DMS153 treated with DMSO at 0.1 percent for 48 hours (cell line): ENCODE data around the gene CAMTA1.

Source experiments
- DNase-seq: peaks from one replicate; lab custom pipeline; 2025; ENCODE audit not compliant: unreplicated experiment; lab: John Stamatoyannopoulos, UW

The CAMTA1 gene

DNA sequence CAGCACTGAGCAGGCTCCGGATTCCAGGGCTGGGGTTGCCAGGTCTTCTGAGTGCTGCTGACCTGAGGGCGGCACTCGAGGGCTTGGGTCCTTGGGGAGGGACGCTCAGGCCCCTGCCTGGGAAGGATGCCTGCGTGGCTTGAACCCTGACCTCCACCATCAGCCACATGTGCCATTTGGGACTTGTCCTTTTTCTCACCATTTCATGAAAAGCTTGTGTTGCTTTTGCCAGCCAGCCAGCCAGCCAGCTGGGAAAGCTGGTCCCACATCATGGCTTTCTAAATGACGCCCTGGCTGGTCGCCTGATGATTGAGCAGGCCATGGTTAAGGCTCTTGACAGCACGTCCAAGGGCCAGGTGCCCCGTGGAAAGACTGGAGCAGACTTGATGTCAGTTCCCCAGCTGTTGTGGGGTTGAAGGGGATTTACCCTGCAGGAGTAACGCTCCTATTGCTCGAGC lies 168.7 kb downstream of the CAMTA1 start:
- DNase-seq, result no peak

DNA sequence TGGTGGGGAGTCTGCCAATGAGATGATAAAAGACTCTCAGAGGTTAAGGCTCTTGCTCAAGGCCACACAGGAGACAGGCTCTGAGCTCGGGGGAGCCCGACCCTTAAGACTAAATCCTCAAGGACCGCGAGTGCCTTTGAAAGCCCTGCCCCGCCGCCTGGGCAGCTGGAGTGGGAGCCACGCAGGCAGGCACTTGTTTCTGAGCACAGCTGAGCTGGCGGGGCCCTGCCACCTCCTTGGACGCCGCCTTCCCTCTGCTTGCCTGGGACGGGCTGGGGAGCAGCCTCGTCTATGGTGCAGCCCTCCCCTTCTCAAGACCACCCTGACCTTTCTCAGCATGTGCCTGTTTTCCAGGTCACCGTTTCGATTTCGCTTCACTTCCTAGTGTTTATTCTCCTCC lies 169.3 kb downstream of the CAMTA1 start:
- no peak for DNase-seq

DNA sequence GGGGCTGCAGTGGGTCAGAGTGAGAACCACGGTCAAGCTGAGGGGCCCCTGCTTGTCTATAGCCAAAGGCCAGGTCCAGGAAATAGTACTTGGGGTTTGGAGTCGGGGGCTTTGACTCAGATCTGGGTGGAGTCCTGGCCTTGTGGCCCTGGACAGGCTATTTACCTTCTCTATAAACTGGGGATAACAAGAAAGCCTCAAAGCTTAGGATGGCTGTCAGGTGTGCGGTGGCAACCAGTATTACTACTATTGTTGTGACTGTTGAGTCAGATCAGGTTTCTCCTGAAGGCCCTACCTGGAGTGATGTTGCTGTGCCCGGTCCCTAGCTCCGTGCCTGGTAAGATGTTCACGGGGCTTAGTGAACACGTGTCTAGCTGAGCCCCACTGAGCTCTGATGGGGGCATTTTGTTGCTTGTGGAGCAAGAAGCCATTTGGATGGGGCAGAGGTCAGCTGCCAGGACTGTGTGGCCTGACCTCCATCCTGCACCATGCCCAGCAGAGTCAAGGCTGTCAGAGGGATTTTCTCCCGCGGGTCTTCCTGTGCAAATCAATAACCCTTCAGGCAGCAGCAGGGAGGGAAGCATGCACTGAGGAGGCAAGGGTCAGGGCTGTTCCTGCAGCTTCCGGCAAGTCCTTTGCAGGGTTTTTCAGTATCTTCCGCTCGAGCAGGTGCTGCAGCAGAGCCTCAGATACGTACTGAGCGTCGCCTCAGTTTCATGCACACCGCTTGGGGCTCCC lies 170.3 kb downstream of the CAMTA1 start:
- DNase-seq, result peak; percentile 51

GRCh38 chr1:6956488-6957159 lies 171.4 kb downstream of the CAMTA1 start:
- peak; percentile 27 for DNase-seq

- no peak for DNase-seq
These were observed 172.1 kb downstream of the CAMTA1 start for GRCh38 chr1:6957341-6957740.

DNA sequence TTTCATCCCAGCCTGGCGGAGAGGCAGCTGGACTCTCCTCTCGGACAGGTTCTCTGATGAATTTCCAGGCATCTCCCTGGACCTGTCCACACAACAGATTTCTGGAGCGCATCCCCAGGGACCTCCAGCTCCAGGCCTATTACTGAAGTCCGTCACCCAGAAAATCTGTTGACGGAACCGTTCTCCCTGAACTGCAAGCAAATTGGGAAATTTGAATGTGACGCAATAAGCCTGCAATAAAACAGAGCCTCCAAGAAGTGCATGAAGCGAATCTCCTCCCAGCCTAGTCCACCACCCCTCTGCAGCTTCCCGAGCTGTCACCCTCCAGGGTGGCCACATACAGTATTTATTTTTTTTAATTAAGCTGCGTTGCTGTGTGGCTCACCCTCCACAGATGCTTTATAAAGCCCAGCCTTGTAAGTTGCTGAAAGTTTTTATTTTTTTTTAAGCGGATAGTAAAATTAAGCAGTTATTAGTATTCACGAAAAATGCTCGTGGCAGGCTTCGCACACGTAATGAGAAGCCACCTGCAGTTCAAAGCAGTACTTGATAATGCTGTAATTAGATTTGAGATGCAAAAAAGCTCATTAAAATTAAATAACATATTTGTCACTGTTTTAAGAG lies 173.3 kb downstream of the CAMTA1 start:
- DNase-seq, result no peak

GRCh38 chr1:6959491-6959890 lies 174.2 kb downstream of the CAMTA1 start:
- no peak for DNase-seq

- DNase-seq, result no peak
These were observed 175.1 kb downstream of the CAMTA1 start for GRCh38 chr1:6960291-6960811.

GRCh38 chr1:6960860-6961259 lies 175.6 kb downstream of the CAMTA1 start:
- DNase-seq, result no peak

DNA sequence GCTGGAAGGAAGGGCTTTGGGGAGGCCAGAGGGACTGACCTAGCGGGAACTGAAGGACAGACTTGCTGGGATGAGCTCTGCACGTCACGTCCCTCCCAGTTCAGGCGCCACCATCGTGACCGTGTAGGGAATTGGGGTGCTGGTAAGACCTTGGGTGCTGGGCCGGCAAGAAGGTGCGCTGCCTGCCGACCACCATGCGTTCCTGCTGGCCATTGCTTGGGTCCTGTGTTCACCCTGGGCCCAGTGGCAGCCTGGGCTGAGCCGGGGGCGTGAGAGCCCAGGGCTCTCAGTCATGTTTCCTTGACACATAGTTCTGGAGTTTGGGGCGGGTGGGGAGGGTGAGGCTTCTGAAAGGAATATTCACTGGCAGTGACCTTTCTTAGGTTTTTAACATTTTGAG lies 176.0 kb downstream of the CAMTA1 start:
- no peak for DNase-seq

- no peak for DNase-seq
These were observed 176.7 kb downstream of the CAMTA1 start for GRCh38 chr1:6961905-6962477.

GRCh38 chr1:6962478-6962995 lies 177.3 kb downstream of the CAMTA1 start:
- DNase-seq, result peak; percentile 99

DNA sequence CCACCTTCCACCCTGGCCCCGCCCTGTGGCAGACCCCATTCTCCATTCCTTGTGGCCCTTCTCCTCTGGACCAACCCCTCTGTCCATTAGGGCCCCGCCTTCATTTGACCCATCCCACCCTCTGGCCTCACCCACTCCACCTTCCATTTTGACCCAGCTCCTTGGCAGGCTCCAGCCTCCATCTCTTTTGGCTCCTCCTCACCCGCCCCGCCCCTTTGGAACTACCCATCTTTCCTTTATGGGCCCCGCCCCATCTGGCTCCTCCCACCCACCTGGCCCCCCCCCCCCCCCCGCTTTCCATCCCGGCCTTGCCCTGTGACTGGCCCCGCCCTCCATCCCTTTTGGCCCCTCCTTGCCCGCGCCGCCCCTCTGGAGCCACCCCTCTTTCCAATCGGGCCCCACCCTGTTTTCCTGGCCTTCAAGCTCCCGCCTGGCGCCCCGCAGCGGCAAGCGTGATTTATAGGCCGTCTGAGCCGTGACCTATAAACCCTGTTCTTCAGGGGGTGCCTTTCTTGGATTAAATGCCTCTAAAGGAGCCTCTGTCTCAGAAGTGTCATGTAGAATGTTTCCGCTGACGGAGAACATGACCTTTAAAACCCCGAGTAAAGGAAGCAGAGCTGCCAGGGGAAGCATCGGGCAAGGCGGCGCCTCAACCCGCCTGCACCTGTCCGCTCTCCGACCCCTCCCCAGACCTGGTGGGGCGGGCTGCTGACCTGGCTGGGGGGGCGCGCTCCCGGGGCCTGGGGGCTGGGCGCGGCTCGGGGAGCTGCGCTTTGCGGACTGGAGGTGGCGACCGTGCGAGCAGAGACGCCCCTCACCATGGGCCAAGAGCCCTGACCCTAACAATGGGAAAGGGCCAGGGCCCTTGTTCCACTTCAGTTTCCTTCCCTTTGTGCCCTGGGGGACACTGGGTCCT lies 178.0 kb downstream of the CAMTA1 start:
- DNase-seq, result peak; percentile 99

DNA sequence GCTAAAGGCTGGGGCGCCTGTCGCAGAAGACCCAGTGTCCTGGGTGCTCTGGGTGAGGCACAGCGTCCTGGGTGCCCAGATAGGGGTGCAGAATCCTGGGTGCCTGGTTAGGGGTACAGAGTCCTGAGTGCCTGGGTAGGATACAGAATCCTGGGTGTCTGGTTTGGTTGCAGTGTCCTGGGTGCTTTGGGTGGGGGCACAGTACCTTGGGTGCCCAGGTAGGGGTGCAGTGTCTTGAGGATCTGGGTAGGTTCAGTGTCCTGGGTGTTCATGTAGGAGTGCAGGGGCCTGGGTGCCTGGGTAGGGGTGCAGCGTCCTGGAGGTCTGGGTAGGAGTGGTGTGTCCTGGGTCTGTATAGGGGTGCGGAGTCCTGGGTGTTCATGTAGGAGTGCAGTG lies 178.7 kb downstream of the CAMTA1 start:
- no peak for DNase-seq

DNA sequence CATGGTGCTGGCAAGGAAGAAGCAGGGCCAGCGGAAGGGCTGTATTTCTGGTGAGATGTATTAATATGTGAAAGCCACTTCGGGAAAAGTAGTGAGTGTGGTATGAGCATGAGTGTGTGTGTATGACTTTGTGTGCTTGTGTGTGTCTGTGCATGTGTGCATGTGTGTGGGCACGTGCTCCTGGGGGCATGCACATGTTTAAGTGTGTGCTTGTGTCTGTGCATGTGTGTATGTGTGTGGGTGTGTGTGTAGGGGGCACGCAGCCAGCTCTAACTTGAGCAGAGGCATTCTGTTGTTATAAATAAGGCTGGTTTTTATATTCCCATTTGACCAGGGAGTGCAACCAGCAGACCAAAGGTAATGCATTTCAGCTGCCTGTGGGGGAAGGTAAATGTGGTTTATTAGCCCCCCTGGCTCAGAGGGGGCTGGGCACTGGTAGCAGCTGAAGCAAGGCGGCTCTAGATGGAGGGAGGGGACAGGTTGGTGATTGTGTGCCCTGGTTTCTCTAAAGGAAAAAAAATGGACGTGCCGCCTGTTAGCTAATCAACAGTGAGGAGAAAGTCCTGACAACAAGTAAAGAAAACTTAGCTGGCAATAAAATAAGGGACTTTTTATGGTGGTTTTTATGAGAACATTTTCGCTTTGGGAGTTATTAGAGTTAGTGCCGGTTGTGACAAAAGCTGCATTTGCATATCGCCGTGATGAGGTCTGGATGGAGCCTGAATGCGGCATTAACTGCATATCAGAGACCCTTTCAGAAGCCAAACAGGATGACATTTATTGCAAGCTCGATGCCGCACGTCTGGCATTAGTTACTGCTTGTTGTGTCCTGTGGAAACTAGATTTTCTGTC lies 180.1 kb downstream of the CAMTA1 start:
- no peak for DNase-seq

DNA sequence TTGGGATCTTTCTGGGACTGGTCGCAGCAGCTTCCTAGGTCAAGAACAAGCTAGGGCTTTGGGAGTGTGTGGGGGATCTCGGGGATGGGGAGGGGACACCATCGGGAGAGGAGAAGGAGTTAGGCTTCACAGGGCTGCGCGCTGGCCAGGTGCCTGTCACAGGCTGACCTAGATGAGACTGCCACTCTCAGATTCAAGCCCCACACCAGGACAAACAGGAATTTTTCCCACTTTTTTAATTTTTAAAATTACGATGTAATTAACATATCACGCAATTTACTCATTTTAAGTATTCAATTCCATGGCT lies 180.6 kb downstream of the CAMTA1 start:
- DNase-seq, result no peak

DNA sequence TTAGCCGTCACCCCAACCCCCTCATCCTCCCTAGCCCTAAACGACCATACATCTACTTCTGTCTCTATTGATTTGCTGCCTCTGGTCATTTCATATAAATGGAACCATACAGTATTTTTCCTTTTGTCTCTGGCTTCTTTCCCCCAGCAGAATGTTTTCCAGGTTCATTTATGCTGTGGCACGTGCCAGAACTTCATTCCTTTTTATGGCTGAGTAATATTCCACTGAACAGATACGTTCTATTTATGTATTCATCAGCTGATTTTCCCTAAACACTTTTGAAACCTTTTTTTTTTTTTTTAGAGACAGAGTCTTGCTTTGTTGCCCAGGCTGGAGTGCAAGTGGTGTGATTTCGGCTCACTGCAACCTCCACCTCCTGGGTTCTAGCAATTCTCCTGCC lies 181.1 kb downstream of the CAMTA1 start:
- no peak for DNase-seq

DNA sequence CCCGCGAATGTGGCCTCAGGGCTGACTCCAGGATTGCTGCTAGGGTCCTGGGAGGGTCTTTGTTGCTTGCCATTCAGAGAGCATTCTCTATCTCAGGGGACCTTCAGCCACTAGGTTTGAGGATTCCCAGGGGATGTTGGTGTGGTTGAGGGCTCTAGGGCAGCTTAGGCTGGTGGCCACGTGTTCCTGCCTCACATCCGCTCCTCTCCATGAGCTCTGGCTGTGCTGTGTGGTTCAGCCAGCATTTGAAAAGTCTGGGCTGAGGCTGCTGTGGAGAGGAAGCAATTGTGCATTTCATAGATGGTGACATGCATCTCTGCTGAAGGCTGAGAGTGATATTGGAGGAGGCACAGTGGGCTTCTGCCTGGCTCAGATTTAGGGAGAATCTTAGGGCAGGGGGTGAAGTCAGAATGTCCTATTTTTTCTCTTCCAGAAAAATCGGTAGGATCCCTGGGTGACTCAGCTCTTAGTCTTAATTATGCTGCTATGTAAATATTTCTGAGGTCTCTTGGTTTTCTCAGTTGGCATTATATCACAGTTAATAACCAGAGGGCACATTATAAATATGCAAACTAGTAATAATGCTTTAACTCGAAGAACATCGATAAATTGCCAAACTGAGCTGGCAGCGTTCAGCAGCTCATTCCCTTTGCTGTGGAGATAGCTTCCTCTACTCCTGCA lies 182.3 kb downstream of the CAMTA1 start:
- no peak for DNase-seq

- DNase-seq, result no peak
These were observed 183.9 kb downstream of the CAMTA1 start for GRCh38 chr1:6969106-6969505.
